RWPE2 (cell line): Measurements from ENCODE around the gene PUS10.
A peak's percentile ranks its signal among the peaks of the same experiment; 100 is the strongest.

Experiments
- ATAC-seq: fragments of 200-7000 bp; cut with Tn5 transposase; 3 replicates; pipeline ENCODE4 v1.9.1; 2021; ENCODE audit warnings: low read depth
- DNase-seq: peaks from one replicate; pipeline ENCODE4 v3.0.0-alpha.2; 2020; ENCODE audit warnings: low spot score
- H3K27ac ChIP-seq: fragments of 450-650 bp; 2 replicates; pipeline ENCODE4 v1.5.1; 2017; ENCODE audit warnings: mild to moderate bottlenecking; ENCODE audit not compliant: poor library complexity, severe bottlenecking
- H3K27me3 ChIP-seq: fragments of 250-450 bp; sonication (Bioruptor Pico); 2 replicates; pipeline ENCODE4 v1.5.1; 2021; ENCODE audit warnings: mild to moderate bottlenecking, moderate library complexity; ENCODE audit not compliant: insufficient read depth, poor library complexity, severe bottlenecking
- H3K36me3 ChIP-seq: fragments of 250-450 bp; sonication (Bioruptor Pico); 2 replicates; pipeline ENCODE4 v1.5.1; 2020; ENCODE audit warnings: low read depth, mild to moderate bottlenecking, moderate library complexity
- H3K4me1 ChIP-seq: fragments of 250-450 bp; sonication (Bioruptor Pico); 2 replicates; pipeline ENCODE4 v1.5.1; 2021; ENCODE audit warnings: mild to moderate bottlenecking, moderate library complexity; ENCODE audit not compliant: insufficient read depth, poor library complexity, severe bottlenecking
- H3K4me3 ChIP-seq: fragments of 250-450 bp; sonication (Bioruptor Pico); 2 replicates; pipeline ENCODE4 v1.5.1; 2021; ENCODE audit warnings: mild to moderate bottlenecking, moderate library complexity; ENCODE audit not compliant: severe bottlenecking
- H3K9me3 ChIP-seq: fragments of 250-450 bp; sonication (Bioruptor Pico); 2 replicates; pipeline ENCODE4 v1.5.1; 2021; ENCODE audit warnings: mild to moderate bottlenecking, moderate library complexity; ENCODE audit not compliant: severe bottlenecking
- CTCF ChIP-seq: fragments of 450-650 bp; IDR thresholded peaks from one replicate; pipeline ENCODE4 v1.5.1; 2017; ENCODE audit warnings: mild to moderate bottlenecking, moderate library complexity; ENCODE audit not compliant: poor library complexity, severe bottlenecking

The PUS10 gene

GRCh38 chr2:61017556-61018317 lies at the start of gene PUS10, which contains the start of gene PEX13:
TSS of gene PUS10 (minus strand) at chr2:61018255. CDS start at chr2:61011890, 6,365 bp downstream.
TSS of gene PEX13 (plus strand) at chr2:61017720. CDS start at chr2:61017760, 40 bp downstream.
- Histone ChIP-seq H3K36me3 (peaks cover 25% of the 10 kb centered on the region), H3K9me3 (no peaks in the 10 kb centered on the region), H3K4me1 (peaks cover 23% of the 10 kb centered on the region), H3K27me3 (no peaks in the 10 kb centered on the region), H3K27ac (peak within 1 kb of the TSS; percentile 91), H3K4me3 (peak within 1 kb of the TSS; percentile 51)
- no peak for TF ChIP-seq CTCF
- ATAC-seq (peak; percentile 89), DNase-seq (peak; percentile 83)

- H3K4me3 ChIP-seq = peak within 1 kb of the TSS; percentile 97
- H3K4me1 ChIP-seq = peaks cover 7% of the 10 kb centered on the region
- H3K27me3 ChIP-seq = no peaks in the 10 kb centered on the region
- peaks cover 18% of the 10 kb centered on the region for H3K36me3 ChIP-seq
- peak; percentile 98 for ATAC-seq
- no peak for TF ChIP-seq CTCF
- peak; percentile 78 for DNase-seq
- H3K9me3 ChIP-seq = no peaks in the 10 kb centered on the region
- peak within 1 kb of the TSS; percentile 50 for H3K27ac ChIP-seq
Measured at GRCh38 chr2:61065714-61066709, 48.0 kb upstream of the PUS10 start, which contains the start of gene SANBR. TSS of gene SANBR (plus strand) at chr2:61065871. CDS start at chr2:61070351, 4,480 bp downstream.

- Histone ChIP-seq H3K27me3 (no peaks in the 10 kb centered on the region), H3K36me3 (peaks cover 18% of the 10 kb centered on the region), H3K4me3 (no peak overlapping the region), H3K4me1 (no peaks in the 10 kb centered on the region), H3K27ac (no peak overlapping the region), H3K9me3 (no peaks in the 10 kb centered on the region)
- ATAC-seq = no peak
- DNase-seq = no peak
- no peak for TF ChIP-seq CTCF
Measured at GRCh38 chr2:61059382-61059781, 41.3 kb upstream of the PUS10 start.

GRCh38 chr2:61057562-61057961 lies 39.5 kb upstream of the PUS10 start:
- no peak for ATAC-seq

More at GRCh38 chr2:61057562-61057961, 39.5 kb upstream of the PUS10 start:
- Histone ChIP-seq H3K36me3 (peaks cover 26% of the 10 kb centered on the region), H3K9me3 (no peaks in the 10 kb centered on the region), H3K27ac (no peak overlapping the region), H3K27me3 (no peaks in the 10 kb centered on the region), H3K4me1 (no peaks in the 10 kb centered on the region), H3K4me3 (no peak overlapping the region)
- DNase-seq = no peak
- no peak for TF ChIP-seq CTCF
